ENCODE results near the gene AKTIP. TPM values are rescaled to one million over a fixed set of nuclear protein-coding genes. Genes with fewer than 3 reads are reported as not detected.
A peak's percentile ranks its signal among the peaks of the same experiment; 100 is the strongest.

The AKTIP gene
- total RNA-seq, 1 experiment from 2014 or later = 13.2 TPM

DNA sequence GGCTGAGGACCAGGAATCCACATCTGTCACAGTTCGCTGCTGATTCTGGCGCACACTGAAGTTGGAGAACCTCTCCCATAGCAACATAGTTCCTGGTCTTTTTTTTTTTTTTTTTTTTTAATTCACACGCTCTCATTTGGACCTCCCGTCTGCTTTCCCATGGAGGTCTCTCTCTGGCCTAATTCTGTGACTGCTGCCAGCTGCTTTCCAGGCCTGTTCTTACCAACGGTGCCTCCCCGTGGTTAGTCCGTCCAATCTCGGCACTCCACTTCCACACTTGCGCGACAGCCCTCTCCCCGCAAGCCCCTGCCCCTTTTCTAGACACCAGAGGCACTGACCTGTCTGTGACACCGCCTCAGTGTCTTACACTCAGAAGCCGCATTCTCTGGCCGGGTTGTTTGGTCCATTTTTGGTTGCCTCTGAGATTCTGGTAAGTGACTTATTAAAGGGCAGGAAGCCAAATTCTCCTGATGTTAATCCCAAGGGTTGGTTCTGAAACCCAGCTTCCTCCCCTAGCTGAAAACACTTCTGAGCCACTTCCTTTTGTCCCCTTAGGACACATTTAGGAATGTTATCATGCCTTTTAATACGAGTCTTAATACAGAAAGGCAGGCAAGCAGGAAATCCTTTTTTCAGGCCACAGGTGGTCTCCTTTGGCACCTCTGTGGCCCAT, 1.1 kb upstream of the AKTIP start:
- ATAC-seq (no peak), DNase-seq (no peak)
- intact Hi-C loops (cut with micrococcal nuclease) = loop anchor here (1.0 to 10.0 kb wide), 3 partner anchors 67 to 449 kb away; partner anchors contain the start of genes CHD9 and CHD9NB
- H3K4me3 ChIP-seq (ENCODE audit: low read length) = peak overlapping the region; percentile 75; the same call in 1 of the 2 replicates
- TSS peak; percentile 92 for BruUV-seq (replicated peaks)
- ChIA-PET POLR2A (ENCODE audit: unreplicated experiment) (no interaction called here), CTCF (no interaction called here)
- H3K9me3 ChIP-seq (ENCODE audit: low read length) = no peaks in the 10 kb centered on the region
- H3K9me2 ChIP-seq (replicated peaks; ENCODE audit: low read length) = no peaks in the 10 kb centered on the region
- no peaks in the 10 kb centered on the region for H3K36me3 ChIP-seq (ENCODE audit: low read depth, low read length)
- H3K27me3 ChIP-seq (ENCODE audit: low read length) = no peaks in the 10 kb centered on the region
- peaks cover 8% of the 10 kb centered on the region; the same call in 1 of the 2 replicates for H4K20me1 ChIP-seq (ENCODE audit: low read length)
- TF ChIP-seq EZH2 (IDR thresholded peaks at IDR 0.05; ENCODE audit: low read length, unreplicated experiment) (no peak), CTCF (conservative IDR thresholded peaks at IDR 0.05; ENCODE audit: low read depth, low read length) (no peak), EZH2phosphoT487 (IDR thresholded peaks at IDR 0.05; ENCODE audit: borderline replicate concordance, low read length) (no peak)
- H3F3A ChIP-seq (ENCODE audit: low read length, unreplicated experiment) = no peaks in the 10 kb centered on the region
- no peak overlapping the region for H3K27ac ChIP-seq (ENCODE audit: low read length)
- H2AFZ ChIP-seq (ENCODE audit: low read length) = no peak overlapping the region
- peak overlapping the region; percentile 94 for H3K4me2 ChIP-seq (ENCODE audit: low read length)
- peaks cover 24% of the 10 kb centered on the region for H3K79me2 ChIP-seq (ENCODE audit: low read length)
- H3K9ac ChIP-seq (ENCODE audit: low read length) = peak overlapping the region; percentile 72; the same call in 1 of the 2 replicates
- H3K4me1 ChIP-seq (ENCODE audit: insufficient read depth, low read length) = peaks cover 22% of the 10 kb centered on the region

DNA sequence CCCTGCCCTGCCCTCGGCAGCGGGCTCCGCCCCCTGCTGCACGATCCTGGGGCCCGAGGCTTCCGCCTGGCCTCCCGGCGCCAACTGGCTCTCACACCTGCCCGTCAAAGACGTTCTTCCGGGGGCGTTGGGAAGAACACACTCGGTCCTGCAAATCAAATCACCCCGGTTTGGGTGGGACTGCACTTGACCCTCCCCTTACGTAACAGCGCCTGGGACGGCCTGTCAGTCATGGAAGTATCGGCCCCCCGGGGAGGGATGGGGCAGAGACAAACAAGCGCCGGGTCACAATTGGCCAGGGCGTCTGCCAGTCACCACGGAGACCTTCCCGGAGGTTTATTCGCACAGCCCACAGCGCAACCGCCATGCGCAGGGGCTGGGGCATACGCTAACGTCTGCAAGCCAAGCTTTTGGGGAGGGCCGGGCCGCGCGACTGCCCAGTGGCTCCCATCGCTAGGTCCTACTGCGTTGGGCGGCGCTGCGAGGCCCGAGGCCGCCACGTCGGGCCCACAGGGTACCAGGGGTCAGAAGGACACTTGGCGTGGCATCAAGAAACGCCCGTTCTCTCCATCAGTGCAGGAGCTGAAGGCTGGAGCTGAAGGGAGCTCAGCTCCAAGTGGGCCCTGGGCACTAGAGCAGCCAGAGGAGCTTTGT, 388 bp upstream of the AKTIP start:
- peak; percentile 98 for DNase-seq
- Histone ChIP-seq H3K36me3 (ENCODE audit: low read depth, low read length) (no peaks in the 10 kb centered on the region), H3K27ac (ENCODE audit: low read length) (peak overlapping the region; percentile 30; the same call in 1 of the 2 replicates), H3K79me2 (ENCODE audit: low read length) (peaks cover 24% of the 10 kb centered on the region), H2AFZ (ENCODE audit: low read length) (peak overlapping the region; percentile 92), H3K9me3 (ENCODE audit: low read length) (no peaks in the 10 kb centered on the region), H4K20me1 (ENCODE audit: low read length) (peaks cover 8% of the 10 kb centered on the region; the same call in 1 of the 2 replicates), H3K9ac (ENCODE audit: low read length) (peak overlapping the region; percentile 72), H3K9me2 (replicated peaks; ENCODE audit: low read length) (no peaks in the 10 kb centered on the region), H3K4me1 (ENCODE audit: insufficient read depth, low read length) (peaks cover 22% of the 10 kb centered on the region), H3K4me2 (ENCODE audit: low read length) (peak overlapping the region; percentile 94), H3F3A (ENCODE audit: low read length, unreplicated experiment) (no peaks in the 10 kb centered on the region), H3K4me3 (ENCODE audit: low read length) (peak overlapping the region; percentile 75), H3K27me3 (ENCODE audit: low read length) (no peaks in the 10 kb centered on the region)
- ATAC-seq = peak; percentile 88
- ChIA-PET CTCF (no interaction called here), POLR2A (ENCODE audit: unreplicated experiment) (no interaction called here)
- TF ChIP-seq EZH2phosphoT487 (IDR thresholded peaks at IDR 0.05; ENCODE audit: borderline replicate concordance, low read length) = no peak
- no peak for TF ChIP-seq CTCF (conservative IDR thresholded peaks at IDR 0.05; ENCODE audit: low read depth, low read length)
- no peak for TF ChIP-seq EZH2 (IDR thresholded peaks at IDR 0.05; ENCODE audit: low read length, unreplicated experiment)
- intact Hi-C loops (cut with micrococcal nuclease) = loop anchor here (1.0 to 10.0 kb wide), 3 partner anchors 66 to 449 kb away; partner anchors contain the start of genes CHD9 and CHD9NB
- no TSS peak for BruUV-seq (replicated peaks)
